Cardiac fibroblast (primary cell): ENCODE measurements around the gene CRIM1.
A peak's percentile ranks its signal among the peaks of the same experiment; 100 is the strongest.

ENCODE experiments used
- DNase-seq, 2 donors: peaks; one replicate each; pipeline versions ENCODE4 v3.0.0 to v3.0.0-alpha.2; 2010; ENCODE audit warnings: low read depth in 2 of 2
- H3K4me3 ChIP-seq, 2 donors: replicated peaks in 1 of 2; 1 replicate in 1 of 2; 2 replicates in 1 of 2; pipeline ENCODE4 v1.5.1; 2011; ENCODE audit warnings: low read depth in 2 of 2, low read length in 2 of 2, mild to moderate bottlenecking in 2 of 2, moderate library complexity in 1 of 2
- TF ChIP-seq, protein P1 (sequence below): IDR thresholded peaks from one replicate; pipeline ENCODE4 v1.5.1; 2011; ENCODE audit warnings: low read depth, mild to moderate bottlenecking, low read length, inconsistent platforms

CRIM1 gene

DNA sequence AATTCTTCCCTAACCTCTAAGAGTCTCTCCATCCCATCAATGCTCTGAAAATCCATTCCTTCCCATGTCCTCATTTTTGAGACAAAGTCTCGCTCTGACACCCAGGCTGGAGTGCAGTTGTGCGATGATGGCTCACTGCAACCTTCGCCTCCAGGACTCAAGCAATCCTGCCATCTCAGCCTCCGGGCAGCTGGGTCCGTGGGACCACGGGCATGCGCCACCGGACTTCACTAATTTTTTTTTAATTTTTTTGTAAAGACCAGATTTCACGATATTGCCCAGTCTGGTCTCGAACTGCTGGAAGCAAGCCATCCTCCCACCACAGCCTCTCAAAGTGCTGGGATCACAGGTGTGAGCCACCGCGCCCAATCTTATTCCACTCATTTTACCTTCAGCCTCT lies 240.8 kb downstream of the CRIM1 start:
- TF ChIP-seq, protein P1, sequence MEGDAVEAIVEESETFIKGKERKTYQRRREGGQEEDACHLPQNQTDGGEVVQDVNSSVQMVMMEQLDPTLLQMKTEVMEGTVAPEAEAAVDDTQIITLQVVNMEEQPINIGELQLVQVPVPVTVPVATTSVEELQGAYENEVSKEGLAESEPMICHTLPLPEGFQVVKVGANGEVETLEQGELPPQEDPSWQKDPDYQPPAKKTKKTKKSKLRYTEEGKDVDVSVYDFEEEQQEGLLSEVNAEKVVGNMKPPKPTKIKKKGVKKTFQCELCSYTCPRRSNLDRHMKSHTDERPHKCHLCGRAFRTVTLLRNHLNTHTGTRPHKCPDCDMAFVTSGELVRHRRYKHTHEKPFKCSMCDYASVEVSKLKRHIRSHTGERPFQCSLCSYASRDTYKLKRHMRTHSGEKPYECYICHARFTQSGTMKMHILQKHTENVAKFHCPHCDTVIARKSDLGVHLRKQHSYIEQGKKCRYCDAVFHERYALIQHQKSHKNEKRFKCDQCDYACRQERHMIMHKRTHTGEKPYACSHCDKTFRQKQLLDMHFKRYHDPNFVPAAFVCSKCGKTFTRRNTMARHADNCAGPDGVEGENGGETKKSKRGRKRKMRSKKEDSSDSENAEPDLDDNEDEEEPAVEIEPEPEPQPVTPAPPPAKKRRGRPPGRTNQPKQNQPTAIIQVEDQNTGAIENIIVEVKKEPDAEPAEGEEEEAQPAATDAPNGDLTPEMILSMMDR, result no peak
- H3K4me3 ChIP-seq, result peak overlapping the region; percentile 76 to 80
- no peak for DNase-seq

DNA sequence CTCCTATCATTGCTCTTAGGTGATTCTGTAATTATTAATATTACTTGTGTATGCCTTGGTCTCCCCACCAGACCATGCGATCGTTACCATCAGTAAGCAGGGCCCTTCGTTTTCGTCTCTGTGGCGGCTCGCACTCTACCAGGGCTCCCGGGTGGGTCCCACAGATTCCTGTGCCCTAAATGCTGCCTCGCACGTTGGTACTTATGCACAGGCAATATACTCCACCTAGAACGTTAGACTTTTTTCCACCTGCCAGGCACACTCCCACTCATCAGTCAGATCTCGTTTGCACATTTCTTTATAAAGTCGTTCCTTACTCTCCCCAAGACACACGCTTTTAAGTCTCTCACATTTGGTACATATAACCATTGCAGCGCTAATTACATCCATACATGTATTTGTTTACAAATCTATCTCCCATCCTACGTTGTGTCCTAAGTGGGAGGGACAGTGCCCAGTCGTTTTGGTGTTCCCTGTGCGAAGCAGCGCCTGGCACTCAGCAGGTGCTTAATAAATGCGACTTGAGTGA lies 241.5 kb downstream of the CRIM1 start:
- TF ChIP-seq, protein P1, result no peak
- DNase-seq, result no peak
- H3K4me3 ChIP-seq, result peak overlapping the region; percentile 76 to 80

DNA sequence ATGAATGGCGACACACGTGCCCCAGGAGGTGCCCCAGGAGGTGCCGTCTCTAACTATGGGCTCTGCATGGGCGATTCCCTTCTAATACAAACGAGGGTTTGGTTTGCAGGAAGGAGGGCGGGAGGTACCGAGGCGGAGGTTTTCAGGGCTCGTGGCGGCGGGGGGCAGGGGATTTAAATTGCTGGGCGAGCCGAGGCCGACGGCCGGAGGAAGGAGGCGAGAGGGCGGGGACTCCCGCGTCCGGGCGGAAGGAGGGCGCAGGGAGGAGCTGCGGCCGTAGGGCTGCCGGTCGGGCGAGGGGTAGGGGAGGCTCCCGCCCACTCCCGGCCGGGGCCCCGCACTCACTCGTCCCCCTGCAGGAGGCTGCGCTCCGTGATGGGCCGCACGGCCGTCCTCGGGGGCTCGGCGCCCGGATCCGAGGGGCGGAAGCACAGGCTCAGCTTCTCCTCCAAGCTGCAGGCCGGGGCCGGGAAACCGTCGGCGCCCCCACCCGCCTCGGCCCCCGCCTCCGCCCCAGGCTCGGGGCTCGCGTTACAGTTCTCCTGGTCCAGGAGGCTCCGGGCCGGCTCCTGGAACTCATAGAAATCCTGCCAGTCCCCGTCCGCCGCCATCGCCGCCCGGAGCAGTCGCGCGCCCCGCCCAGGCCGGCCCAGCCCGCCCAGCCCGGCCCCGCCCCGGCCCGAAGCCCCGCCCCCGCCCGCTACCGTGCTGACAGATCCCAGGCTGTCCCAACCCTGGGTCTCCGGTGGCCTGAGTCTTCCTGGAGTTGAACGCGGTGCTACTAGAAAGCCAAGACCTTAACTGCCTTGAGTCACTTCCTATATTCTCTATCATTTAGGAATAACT lies 242.2 kb downstream of the CRIM1 start, which contains the start of gene FEZ2:
Gene FEZ2 (minus strand): TSS at position 637 of the 846 bp plus-strand sequence. CDS start 26 bp downstream, at position 611.
- DNase-seq, result peak; percentile 76 to 83
- TF ChIP-seq, protein P1, result no peak
- peak within 1 kb of the TSS; percentile 76 to 80 for H3K4me3 ChIP-seq
